ENCODE results near the gene ERP44.

Gene ERP44

DNA sequence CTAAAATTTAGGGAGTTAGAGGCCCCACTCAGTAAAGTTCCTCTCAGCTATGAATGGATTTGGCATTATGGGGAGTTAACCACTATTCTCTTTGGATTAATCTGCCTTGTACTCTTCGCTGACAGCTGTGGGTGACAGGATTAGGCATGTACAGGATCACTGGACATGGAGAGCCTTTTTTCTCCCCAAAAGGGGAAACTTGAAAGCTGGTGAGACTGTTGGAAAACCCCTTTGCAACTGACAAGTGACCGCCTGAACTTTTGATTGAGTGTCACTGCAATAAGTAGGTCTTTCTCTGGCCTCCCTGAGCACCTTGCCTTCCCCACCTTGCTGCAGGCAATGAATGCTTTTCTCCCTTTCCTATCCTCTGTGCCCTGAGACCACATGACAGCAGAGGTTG, 68.3 kb downstream of the ERP44 start:
- Histone ChIP-seq H3K4me1 (ENCODE audit: control insufficient read depth in 1 of 2, insufficient read depth in 2 of 2, low read length in 2 of 2) (peaks cover 0 to 7% of the 10 kb centered on the region in 2 donors), H3K4me3 (ENCODE audit: low read depth in 1 of 2, low read length in 2 of 2) (no peak overlapping the region), H3K9me3 (ENCODE audit: control insufficient read depth in 1 of 2, low read length in 2 of 2) (no peaks in the 10 kb centered on the region), H3K27ac (ENCODE audit: low read length) (no peak overlapping the region), H3K27me3 (ENCODE audit: low read depth, low read length) (no peaks in the 10 kb centered on the region), H3K36me3 (ENCODE audit: control insufficient read depth in 1 of 2, insufficient read depth in 2 of 2, low read length in 2 of 2) (peaks cover 0 to 4% of the 10 kb centered on the region in 2 donors)

DNA sequence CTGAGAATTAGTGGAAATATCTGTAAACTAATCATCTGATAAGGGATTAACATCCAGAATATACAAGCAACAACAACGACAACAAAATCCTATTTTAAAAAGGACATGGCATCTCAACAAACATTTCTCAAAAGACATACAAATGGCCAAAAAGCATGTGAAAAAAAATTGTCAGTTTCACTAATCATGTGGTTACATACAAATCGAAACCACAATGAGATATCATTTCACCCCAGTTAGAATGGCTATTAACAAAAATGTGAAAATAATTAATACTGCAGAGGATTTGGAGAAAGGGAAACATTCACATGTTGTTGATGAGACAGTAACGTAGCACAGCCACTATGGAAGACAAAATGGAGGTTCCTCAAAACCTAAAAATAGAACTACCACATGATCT, 69.5 kb downstream of the ERP44 start:
- Histone ChIP-seq H3K27me3 (ENCODE audit: low read depth, low read length) (no peaks in the 10 kb centered on the region), H3K9me3 (ENCODE audit: control insufficient read depth in 1 of 2, low read length in 2 of 2) (peaks cover 0 to 3% of the 10 kb centered on the region in 2 donors), H3K36me3 (ENCODE audit: control insufficient read depth in 1 of 2, insufficient read depth in 2 of 2, low read length in 2 of 2) (peaks cover 0 to 10% of the 10 kb centered on the region in 2 donors), H3K4me1 (ENCODE audit: control insufficient read depth in 1 of 2, insufficient read depth in 2 of 2, low read length in 2 of 2) (peaks cover 0 to 7% of the 10 kb centered on the region in 2 donors), H3K4me3 (ENCODE audit: low read depth in 1 of 2, low read length in 2 of 2) (no peak overlapping the region), H3K27ac (ENCODE audit: low read length) (no peak overlapping the region)

DNA sequence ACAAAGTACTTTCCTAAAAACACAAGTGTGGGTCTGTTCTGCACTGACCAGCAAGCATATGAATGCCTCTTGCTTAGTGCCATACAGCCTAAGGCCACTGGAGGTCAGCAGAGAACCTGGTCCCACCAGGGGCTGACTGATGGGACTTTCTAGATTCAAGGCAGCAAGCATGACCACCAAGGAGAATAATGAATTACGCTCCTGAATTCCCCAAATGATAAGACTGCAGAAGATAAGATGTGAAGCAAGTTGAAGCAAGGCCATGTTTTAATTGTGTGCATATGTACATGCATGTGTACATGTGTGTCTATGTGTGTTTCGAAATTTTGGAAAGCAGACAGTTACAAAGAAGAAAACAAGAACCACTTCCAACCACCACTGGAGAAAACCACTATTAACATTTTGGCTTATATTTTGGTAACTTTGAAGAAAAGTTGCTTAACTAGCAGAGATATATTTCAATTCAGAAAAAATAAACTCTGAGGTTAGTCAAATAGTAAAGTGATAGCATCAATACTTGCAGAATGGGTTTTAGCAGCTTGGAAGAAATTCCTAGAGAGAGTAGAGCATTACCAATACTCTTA, 70.5 kb downstream of the ERP44 start:
- H3K9me3 ChIP-seq (ENCODE audit: control insufficient read depth in 1 of 2, low read length in 2 of 2), result peaks cover 0 to 3% of the 10 kb centered on the region in 2 donors

DNA sequence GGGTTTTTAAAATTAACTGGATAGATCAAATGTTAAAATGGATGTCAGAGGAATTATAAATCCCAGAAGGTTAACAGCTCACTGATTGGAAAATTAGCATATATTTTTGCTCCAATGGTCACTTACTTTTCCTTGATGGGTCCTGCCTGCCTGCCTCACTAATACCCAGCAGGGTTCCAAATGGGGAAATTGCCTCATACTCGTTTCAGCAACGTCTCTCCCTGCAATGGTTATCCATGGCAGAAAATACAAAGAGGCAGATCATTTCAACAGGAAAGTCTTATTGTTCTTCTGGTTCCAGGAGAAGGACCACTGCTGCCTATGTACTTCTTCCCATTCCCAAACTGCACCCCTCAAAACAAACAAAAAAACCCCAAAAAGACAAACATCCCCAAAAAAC, 71.3 kb downstream of the ERP44 start:
- peaks cover 0 to 10% of the 10 kb centered on the region in 2 donors for H3K36me3 ChIP-seq (ENCODE audit: control insufficient read depth in 1 of 2, insufficient read depth in 2 of 2, low read length in 2 of 2)

More for the DNA sequence above, 70.5 kb downstream of the ERP44 start:
- no peak overlapping the region for H3K4me3 ChIP-seq (ENCODE audit: low read depth in 1 of 2, low read length in 2 of 2)
- H3K27me3 ChIP-seq (ENCODE audit: low read depth, low read length), result no peaks in the 10 kb centered on the region
- no peak overlapping the region for H3K27ac ChIP-seq (ENCODE audit: low read length)
- H3K4me1 ChIP-seq (ENCODE audit: control insufficient read depth in 1 of 2, insufficient read depth in 2 of 2, low read length in 2 of 2), result peaks cover 0 to 7% of the 10 kb centered on the region in 2 donors
- H3K36me3 ChIP-seq (ENCODE audit: control insufficient read depth in 1 of 2, insufficient read depth in 2 of 2, low read length in 2 of 2), result peaks cover 0 to 10% of the 10 kb centered on the region in 2 donors

DNA sequence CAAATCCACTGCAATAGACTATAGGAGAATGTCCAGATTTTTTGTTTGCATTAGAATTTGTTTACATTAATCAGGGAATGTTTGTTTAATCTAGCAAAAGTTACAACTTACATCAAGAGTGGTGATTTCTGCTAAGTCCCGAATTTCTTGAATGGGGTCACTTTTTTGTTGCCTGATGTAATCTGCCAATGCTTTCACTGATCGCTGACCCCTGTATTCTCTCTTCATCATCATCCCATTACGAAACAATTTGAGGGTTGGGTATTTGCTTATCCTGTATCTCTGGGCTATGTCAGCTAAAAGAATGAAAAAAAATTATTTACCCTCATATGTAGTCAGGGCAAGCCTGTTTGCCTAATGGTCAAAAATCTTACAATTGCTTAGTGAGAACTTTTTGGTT, 76.9 kb downstream of the ERP44 start:
- Histone ChIP-seq H3K36me3 (ENCODE audit: control insufficient read depth in 1 of 2, insufficient read depth in 2 of 2, low read length in 2 of 2) (peaks cover 13 to 25% of the 10 kb centered on the region in 2 donors), H3K27me3 (ENCODE audit: low read depth, low read length) (no peaks in the 10 kb centered on the region), H3K9me3 (ENCODE audit: control insufficient read depth in 1 of 2, low read length in 2 of 2) (peaks cover 0 to 3% of the 10 kb centered on the region in 2 donors), H3K27ac (ENCODE audit: low read length) (no peak overlapping the region), H3K4me3 (ENCODE audit: low read depth in 1 of 2, low read length in 2 of 2) (no peak overlapping the region), H3K4me1 (ENCODE audit: control insufficient read depth in 1 of 2, insufficient read depth in 2 of 2, low read length in 2 of 2) (no peaks in the 10 kb centered on the region)

More for the DNA sequence above, 71.3 kb downstream of the ERP44 start:
- no peak overlapping the region for H3K27ac ChIP-seq (ENCODE audit: low read length)
- H3K4me1 ChIP-seq (ENCODE audit: control insufficient read depth in 1 of 2, insufficient read depth in 2 of 2, low read length in 2 of 2), result peaks cover 0 to 7% of the 10 kb centered on the region in 2 donors
- H3K4me3 ChIP-seq (ENCODE audit: low read depth in 1 of 2, low read length in 2 of 2), result no peak overlapping the region
- H3K27me3 ChIP-seq (ENCODE audit: low read depth, low read length), result no peaks in the 10 kb centered on the region
- peaks cover 0 to 3% of the 10 kb centered on the region in 2 donors for H3K9me3 ChIP-seq (ENCODE audit: control insufficient read depth in 1 of 2, low read length in 2 of 2)

DNA sequence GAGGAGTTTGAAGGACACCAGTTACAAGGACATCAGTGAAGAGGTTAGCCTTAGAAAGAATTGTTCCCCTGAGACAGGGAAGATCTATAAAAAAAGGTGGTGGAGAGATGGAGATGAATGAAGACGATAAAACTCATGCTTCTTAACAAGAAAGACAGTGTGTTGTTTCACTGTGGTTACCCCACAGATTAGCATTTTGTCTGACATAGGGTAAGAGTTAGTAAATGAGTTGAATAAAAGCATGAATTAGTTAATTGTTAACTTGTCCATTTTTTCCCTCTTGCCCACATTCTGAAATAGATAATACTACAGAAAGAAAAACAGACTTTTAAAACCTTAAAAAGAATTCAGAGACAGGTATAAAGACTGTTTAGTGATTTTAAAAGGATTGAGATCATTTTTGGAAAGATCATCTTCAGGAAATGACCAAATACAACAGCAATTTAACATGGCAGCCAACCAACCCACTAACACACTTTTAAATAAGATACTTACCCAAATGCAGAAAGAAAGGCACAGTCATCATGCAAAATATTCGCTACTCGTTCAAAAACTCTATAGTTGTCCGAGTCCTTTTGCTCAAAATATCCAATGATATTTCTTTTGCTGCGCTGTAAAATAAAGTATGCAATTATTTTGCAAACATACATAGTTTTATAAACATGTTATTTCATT, 78.5 kb downstream of the ERP44 start:
- no peaks in the 10 kb centered on the region for H3K4me1 ChIP-seq (ENCODE audit: control insufficient read depth in 1 of 2, insufficient read depth in 2 of 2, low read length in 2 of 2)
- H3K27me3 ChIP-seq (ENCODE audit: low read depth, low read length), result no peaks in the 10 kb centered on the region
- H3K36me3 ChIP-seq (ENCODE audit: control insufficient read depth in 1 of 2, insufficient read depth in 2 of 2, low read length in 2 of 2), result peaks cover 20 to 30% of the 10 kb centered on the region in 2 donors

DNA sequence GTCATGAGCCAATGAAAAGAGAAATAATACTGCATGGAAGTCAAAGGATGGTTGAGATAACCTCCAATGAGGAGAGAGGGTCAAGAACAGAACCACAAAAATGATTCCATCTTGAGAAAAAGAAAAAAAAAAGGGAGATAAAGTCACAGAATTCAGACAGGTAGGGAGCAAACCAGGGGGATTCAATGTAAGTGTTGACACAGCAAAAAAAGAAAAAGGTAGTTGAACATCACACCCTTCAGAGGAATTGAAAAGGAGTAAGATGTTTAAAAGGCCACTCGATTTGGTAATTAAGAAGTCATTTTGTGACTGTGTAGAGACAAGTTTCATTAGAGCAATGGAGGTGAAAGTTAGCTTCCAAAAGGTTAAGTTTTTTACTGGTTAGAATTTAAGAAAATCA, 79.3 kb downstream of the ERP44 start:
- Histone ChIP-seq H3K27ac (ENCODE audit: low read length) (no peak overlapping the region), H3K4me3 (ENCODE audit: low read depth in 1 of 2, low read length in 2 of 2) (no peak overlapping the region), H3K36me3 (ENCODE audit: control insufficient read depth in 1 of 2, insufficient read depth in 2 of 2, low read length in 2 of 2) (peaks cover 20 to 29% of the 10 kb centered on the region in 2 donors), H3K27me3 (ENCODE audit: low read depth, low read length) (no peaks in the 10 kb centered on the region), H3K9me3 (ENCODE audit: control insufficient read depth in 1 of 2, low read length in 2 of 2) (no peaks in the 10 kb centered on the region), H3K4me1 (ENCODE audit: control insufficient read depth in 1 of 2, insufficient read depth in 2 of 2, low read length in 2 of 2) (no peaks in the 10 kb centered on the region)

More for the DNA sequence above, 78.5 kb downstream of the ERP44 start:
- Histone ChIP-seq H3K9me3 (ENCODE audit: control insufficient read depth in 1 of 2, low read length in 2 of 2) (peaks cover 0 to 3% of the 10 kb centered on the region in 2 donors), H3K27ac (ENCODE audit: low read length) (no peak overlapping the region), H3K4me3 (ENCODE audit: low read depth in 1 of 2, low read length in 2 of 2) (no peak overlapping the region)

DNA sequence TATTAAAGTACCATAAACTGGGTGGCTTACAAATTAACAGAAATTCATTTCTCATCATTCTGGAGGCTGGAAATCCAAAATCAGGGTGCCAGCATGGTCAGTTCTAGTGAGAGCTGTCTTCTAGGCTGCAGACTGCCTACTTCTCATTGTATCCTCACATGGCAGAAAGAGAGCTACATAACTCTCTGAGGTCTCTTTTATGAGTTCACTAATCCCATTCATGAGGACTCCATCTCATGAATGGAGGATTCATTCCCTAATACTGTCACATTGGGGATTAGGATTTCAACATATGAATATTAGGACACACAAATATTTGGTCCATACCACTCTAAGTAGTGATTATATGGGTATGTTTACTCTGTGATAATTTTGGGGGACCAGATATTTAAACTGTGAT, 84.0 kb downstream of the ERP44 start:
- no peaks in the 10 kb centered on the region for H3K27me3 ChIP-seq (ENCODE audit: low read depth, low read length)
- H3K36me3 ChIP-seq (ENCODE audit: control insufficient read depth in 1 of 2, insufficient read depth in 2 of 2, low read length in 2 of 2), result peaks cover 16 to 28% of the 10 kb centered on the region in 2 donors
- no peaks in the 10 kb centered on the region for H3K4me1 ChIP-seq (ENCODE audit: control insufficient read depth in 1 of 2, insufficient read depth in 2 of 2, low read length in 2 of 2)
- H3K27ac ChIP-seq (ENCODE audit: low read length), result no peak overlapping the region
- no peak overlapping the region for H3K4me3 ChIP-seq (ENCODE audit: low read depth in 1 of 2, low read length in 2 of 2)
- H3K9me3 ChIP-seq (ENCODE audit: control insufficient read depth in 1 of 2, low read length in 2 of 2), result peaks cover 0 to 4% of the 10 kb centered on the region in 2 donors

DNA sequence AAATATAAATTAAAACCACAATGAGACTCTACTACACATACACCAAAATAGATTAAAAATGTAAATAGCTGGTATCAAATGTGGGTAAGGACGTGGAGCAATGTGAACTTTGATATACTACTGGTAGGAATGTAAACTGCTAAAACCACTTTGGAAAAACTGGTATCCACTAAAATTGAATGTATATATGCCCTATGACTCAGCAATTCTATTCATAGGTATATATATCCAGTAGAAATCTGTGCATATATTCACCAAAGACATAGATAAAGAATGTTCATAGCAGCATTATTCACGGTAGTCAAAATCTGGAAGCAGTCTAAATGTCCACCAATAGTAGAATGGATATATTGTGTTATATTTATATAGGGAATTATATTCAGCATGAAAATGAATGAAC, 85.2 kb downstream of the ERP44 start:
- Histone ChIP-seq H3K36me3 (ENCODE audit: control insufficient read depth in 1 of 2, insufficient read depth in 2 of 2, low read length in 2 of 2) (peaks cover 16 to 20% of the 10 kb centered on the region in 2 donors), H3K27me3 (ENCODE audit: low read depth, low read length) (no peaks in the 10 kb centered on the region), H3K4me3 (ENCODE audit: low read depth in 1 of 2, low read length in 2 of 2) (no peak overlapping the region), H3K27ac (ENCODE audit: low read length) (no peak overlapping the region), H3K9me3 (ENCODE audit: control insufficient read depth in 1 of 2, low read length in 2 of 2) (peaks cover 0 to 4% of the 10 kb centered on the region in 2 donors), H3K4me1 (ENCODE audit: control insufficient read depth in 1 of 2, insufficient read depth in 2 of 2, low read length in 2 of 2) (no peaks in the 10 kb centered on the region)

DNA sequence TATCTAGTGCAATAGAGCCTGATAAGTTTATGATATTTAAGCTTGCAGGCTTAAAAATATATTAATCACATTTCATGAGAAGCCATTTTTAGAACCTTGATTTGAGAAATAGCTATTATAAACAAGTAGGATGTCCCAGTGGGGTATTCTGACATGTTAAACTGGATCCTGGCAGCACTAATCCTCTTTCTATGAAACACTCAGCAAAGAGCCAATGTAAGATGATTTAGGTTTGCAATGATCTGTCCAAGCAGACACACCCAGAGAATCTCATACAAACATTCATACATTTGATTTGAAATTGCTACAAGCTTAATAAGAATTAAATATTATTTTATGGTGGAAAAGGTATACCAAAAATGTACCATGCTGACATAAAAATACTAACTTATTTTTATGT, 86.5 kb downstream of the ERP44 start:
- Histone ChIP-seq H3K27ac (ENCODE audit: low read length) (no peak overlapping the region), H3K4me1 (ENCODE audit: control insufficient read depth in 1 of 2, insufficient read depth in 2 of 2, low read length in 2 of 2) (no peaks in the 10 kb centered on the region), H3K36me3 (ENCODE audit: control insufficient read depth in 1 of 2, insufficient read depth in 2 of 2, low read length in 2 of 2) (peaks cover 9 to 22% of the 10 kb centered on the region in 2 donors), H3K27me3 (ENCODE audit: low read depth, low read length) (no peaks in the 10 kb centered on the region), H3K4me3 (ENCODE audit: low read depth in 1 of 2, low read length in 2 of 2) (no peak overlapping the region), H3K9me3 (ENCODE audit: control insufficient read depth in 1 of 2, low read length in 2 of 2) (peaks cover 0 to 4% of the 10 kb centered on the region in 2 donors)

DNA sequence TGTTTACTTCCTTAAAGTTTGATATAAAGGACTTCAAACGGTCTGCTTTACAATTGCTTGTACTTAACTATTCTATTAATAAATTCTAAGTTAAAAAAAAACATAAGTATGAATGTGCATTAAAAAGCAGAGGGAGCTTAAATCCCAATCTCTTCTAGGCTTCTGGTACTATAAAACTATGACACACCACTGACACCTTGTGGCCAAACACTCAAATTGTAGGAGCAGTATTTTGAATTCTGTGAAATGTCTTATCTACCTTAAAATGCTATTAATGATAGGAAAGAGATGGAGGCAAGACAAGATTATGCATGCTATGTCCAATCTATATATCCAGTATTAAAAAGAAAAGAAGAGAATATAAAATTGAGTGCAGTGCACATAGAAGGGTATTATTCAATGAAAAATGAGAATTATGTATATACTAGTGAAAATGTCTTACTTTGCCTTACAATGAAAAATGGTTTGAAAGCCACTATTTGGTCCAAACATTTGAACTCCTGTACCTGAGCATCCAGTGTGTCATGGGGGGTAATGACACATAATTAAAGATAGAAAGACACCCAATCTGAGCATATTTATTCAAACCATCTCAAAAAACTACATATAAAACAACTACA, 87.6 kb downstream of the ERP44 start:
- no peak overlapping the region for H3K4me3 ChIP-seq (ENCODE audit: low read depth in 1 of 2, low read length in 2 of 2)
- no peaks in the 10 kb centered on the region for H3K4me1 ChIP-seq (ENCODE audit: control insufficient read depth in 1 of 2, insufficient read depth in 2 of 2, low read length in 2 of 2)
- H3K27ac ChIP-seq (ENCODE audit: low read length), result no peak overlapping the region
- H3K9me3 ChIP-seq (ENCODE audit: control insufficient read depth in 1 of 2, low read length in 2 of 2), result peaks cover 0 to 4% of the 10 kb centered on the region in 2 donors
- H3K36me3 ChIP-seq (ENCODE audit: control insufficient read depth in 1 of 2, insufficient read depth in 2 of 2, low read length in 2 of 2), result peaks cover 13 to 23% of the 10 kb centered on the region in 2 donors
- no peaks in the 10 kb centered on the region for H3K27me3 ChIP-seq (ENCODE audit: low read depth, low read length)
